Bronchial epithelial cell (primary cell): Measurements from ENCODE around the gene RAB15. TPM values are rescaled to one million over a fixed set of nuclear protein-coding genes. Genes with fewer than 3 reads are reported as not detected.
A peak's percentile ranks its signal among the peaks of the same experiment; 100 is the strongest.

Experiments
- DNase-seq: peaks from one replicate; pipeline ENCODE4 v3.0.0-alpha.2; 2010; ENCODE audit warnings: low read depth
- FAIRE-seq: peaks from 2 replicates; lab custom pipeline; 2011; peaks lifted over from hg19 to GRCh38; lab: Jason Lieb, UNC
- H3K27me3 ChIP-seq: 2 replicates; pipeline ENCODE4 v1.5.1; 2011; ENCODE audit warnings: low read length; ENCODE audit not compliant: control insufficient read depth, insufficient read depth
- H3K36me3 ChIP-seq: 2 replicates; pipeline ENCODE4 v1.5.1; 2011; ENCODE audit warnings: low read length; ENCODE audit not compliant: control insufficient read depth, insufficient read depth
- H3K4me3 ChIP-seq: 2 replicates; pipeline ENCODE4 v1.5.1; 2011; ENCODE audit warnings: mild to moderate bottlenecking, low read depth, low read length, control low read depth
- CTCF ChIP-seq: IDR thresholded peaks from 2 replicates; pipeline ENCODE4 v1.5.1; 2011; ENCODE audit warnings: mild to moderate bottlenecking, moderate library complexity, low read length, control low read depth, inconsistent platforms; ENCODE audit not compliant: insufficient read depth, severe bottlenecking
- total RNA-seq: library from RNA; depleted of rRNA; stranded (reverse); fragments of >200 nt; gene quantifications from 2 replicates; pipeline ENCODE4 v1.2.1, GENCODE V29; 2014

Gene RAB15
- total RNA-seq, 1 donor from 2014 or later: not detected

- no peak overlapping the region for H3K4me3 ChIP-seq
- DNase-seq (no peak), FAIRE-seq (peak; percentile 73)
- peaks cover 11% of the 10 kb centered on the region for H3K36me3 ChIP-seq
- H3K27me3 ChIP-seq: no peaks in the 10 kb centered on the region
- no peak for TF ChIP-seq CTCF
Observed at GRCh38 chr14:64926398-64926995, 45.6 kb downstream of the RAB15 start.

- H3K4me3 ChIP-seq: no peak overlapping the region
- DNase-seq (no peak), FAIRE-seq (no peak)
- H3K27me3 ChIP-seq: no peaks in the 10 kb centered on the region
- H3K36me3 ChIP-seq: peaks cover 3% of the 10 kb centered on the region
- no peak for TF ChIP-seq CTCF
Observed at GRCh38 chr14:64923015-64923414, 49.1 kb downstream of the RAB15 start.

- TF ChIP-seq CTCF: no peak
- FAIRE-seq: no peak
- Histone ChIP-seq H3K36me3 (peaks cover 3% of the 10 kb centered on the region), H3K4me3 (no peak overlapping the region), H3K27me3 (no peaks in the 10 kb centered on the region)
- DNase-seq: no peak
Observed at GRCh38 chr14:64920465-64920864, 51.7 kb downstream of the RAB15 start.

- no peak for DNase-seq
- no peak for TF ChIP-seq CTCF
- FAIRE-seq: no peak
- Histone ChIP-seq H3K27me3 (no peaks in the 10 kb centered on the region), H3K36me3 (no peaks in the 10 kb centered on the region), H3K4me3 (no peak overlapping the region)
Observed at GRCh38 chr14:64919618-64920017, 52.5 kb downstream of the RAB15 start.

GRCh38 chr14:64919215-64919614, 52.9 kb downstream of the RAB15 start:
- Histone ChIP-seq H3K36me3 (no peaks in the 10 kb centered on the region), H3K27me3 (no peaks in the 10 kb centered on the region), H3K4me3 (no peak overlapping the region)
- TF ChIP-seq CTCF: no peak
- DNase-seq (no peak), FAIRE-seq (no peak)

GRCh38 chr14:64918216-64918615, 53.9 kb downstream of the RAB15 start:
- TF ChIP-seq CTCF: no peak
- FAIRE-seq (no peak), DNase-seq (no peak)
- H3K27me3 ChIP-seq: no peaks in the 10 kb centered on the region
- no peaks in the 10 kb centered on the region for H3K36me3 ChIP-seq
- no peak overlapping the region for H3K4me3 ChIP-seq
